ENCODE data around the gene CENPQ.

Gene CENPQ

DNA sequence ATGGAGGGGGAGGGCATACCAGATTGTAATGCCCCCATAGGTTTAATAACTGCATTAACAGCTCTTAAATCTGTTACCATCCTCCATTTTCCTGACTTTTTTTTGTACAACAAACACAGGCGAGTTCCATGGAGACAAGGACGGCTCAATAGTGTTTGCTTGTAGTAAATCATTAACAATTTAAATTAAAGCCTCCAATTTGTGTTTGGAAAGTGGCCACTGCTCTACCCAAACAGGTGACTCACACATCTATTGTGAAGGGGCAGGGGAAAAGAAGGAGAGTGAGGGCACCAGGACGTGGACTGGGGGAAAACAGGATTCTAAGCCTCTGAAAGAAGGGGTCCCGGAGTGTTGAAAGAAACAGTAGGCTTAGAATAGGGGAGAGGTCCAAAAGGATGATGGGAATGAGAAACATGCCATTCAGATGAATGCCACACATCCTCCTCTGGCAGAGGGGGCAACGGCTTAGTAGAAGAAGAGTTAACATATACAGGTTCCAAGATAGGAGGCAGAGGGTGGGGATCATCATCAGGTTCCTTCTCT lies 43.5 kb downstream of the CENPQ start:
- no peak overlapping the region for H3K4me3 ChIP-seq (ENCODE audit: low read length)
- H3K27ac ChIP-seq (ENCODE audit: low read length): no peak overlapping the region
- H3K27me3 ChIP-seq (ENCODE audit: control insufficient read depth, insufficient read depth, low read length): no peaks in the 10 kb centered on the region
- no peaks in the 10 kb centered on the region for H3K4me1 ChIP-seq (ENCODE audit: control insufficient read depth, low read depth, low read length)
- H3K9ac ChIP-seq (ENCODE audit: low read length): no peak overlapping the region
- no peaks in the 10 kb centered on the region for H3K36me3 ChIP-seq (ENCODE audit: control insufficient read depth, low read depth, low read length)
- peaks cover 3% of the 10 kb centered on the region for H3K9me3 ChIP-seq (ENCODE audit: control insufficient read depth, low read depth, low read length)

DNA sequence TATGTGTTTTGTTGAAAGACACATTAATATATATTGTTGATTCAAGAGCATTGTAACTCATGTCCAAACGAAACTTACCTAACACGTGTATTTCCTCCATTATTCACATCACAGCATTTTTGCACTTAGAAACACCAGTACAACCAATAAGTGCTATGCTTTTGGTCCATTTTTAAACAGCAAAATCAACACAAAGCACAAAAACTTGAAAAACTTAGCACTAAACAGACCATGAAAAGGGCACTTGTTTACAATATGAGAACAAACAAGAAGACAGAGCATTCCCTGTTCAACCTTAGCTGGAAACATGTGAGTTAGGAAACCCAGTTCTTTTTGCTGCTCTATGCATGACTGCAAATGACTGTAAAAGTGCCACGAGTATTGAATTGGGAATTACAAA lies 46.2 kb downstream of the CENPQ start:
- no peak overlapping the region for H3K9ac ChIP-seq (ENCODE audit: low read length)
- no peaks in the 10 kb centered on the region for H3K36me3 ChIP-seq (ENCODE audit: control insufficient read depth, low read depth, low read length)
- H3K4me1 ChIP-seq (ENCODE audit: control insufficient read depth, low read depth, low read length): peaks cover 5% of the 10 kb centered on the region
- no peak overlapping the region for H3K4me3 ChIP-seq (ENCODE audit: low read length)
- H3K9me3 ChIP-seq (ENCODE audit: control insufficient read depth, low read depth, low read length): peaks cover 3% of the 10 kb centered on the region
- H3K27ac ChIP-seq (ENCODE audit: low read length): no peak overlapping the region
- H3K27me3 ChIP-seq (ENCODE audit: control insufficient read depth, insufficient read depth, low read length): no peaks in the 10 kb centered on the region

DNA sequence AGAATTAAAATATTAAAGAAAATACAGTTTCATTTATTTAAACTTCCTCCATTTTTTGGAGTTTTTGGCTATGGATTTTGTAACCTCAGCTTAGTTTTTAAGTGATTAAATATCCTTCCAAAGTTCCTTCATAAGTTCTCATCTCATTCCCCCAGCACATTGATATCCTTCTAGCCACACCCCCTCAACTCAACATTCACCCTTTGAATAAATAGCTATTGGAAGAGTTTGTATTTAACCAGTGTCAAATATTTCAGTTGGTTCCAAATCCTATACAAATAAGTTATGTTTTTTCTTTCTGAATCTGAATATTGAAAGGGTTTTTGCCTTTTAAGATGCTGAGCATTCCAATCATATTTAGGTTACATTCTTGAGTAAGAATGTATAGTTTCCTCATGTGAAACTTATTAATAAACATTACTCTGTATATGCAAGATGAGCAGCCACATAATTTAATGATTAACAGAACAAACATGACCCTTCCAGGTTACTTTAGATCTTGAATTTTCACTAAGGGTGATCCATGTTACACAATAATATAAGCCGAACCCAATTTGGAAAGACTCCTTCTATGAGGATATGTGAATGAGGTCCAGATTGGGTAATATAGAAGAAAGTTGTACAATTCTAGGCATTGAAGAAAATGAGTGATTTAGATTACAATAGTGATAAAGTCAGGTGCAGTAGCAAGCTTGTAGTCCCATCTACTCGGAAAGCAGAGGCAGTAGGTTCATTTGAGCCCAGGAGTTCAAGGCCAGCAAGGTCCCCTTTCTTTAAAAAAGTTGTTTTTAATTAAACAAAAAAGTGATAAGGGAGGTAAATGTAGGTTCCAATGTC lies 50.2 kb downstream of the CENPQ start:
- Histone ChIP-seq H3K9me3 (ENCODE audit: control insufficient read depth, low read depth, low read length) (peaks cover 1% of the 10 kb centered on the region), H3K27ac (ENCODE audit: low read length) (no peak overlapping the region), H3K9ac (ENCODE audit: low read length) (no peak overlapping the region), H3K4me1 (ENCODE audit: control insufficient read depth, low read depth, low read length) (peaks cover 5% of the 10 kb centered on the region), H3K4me3 (ENCODE audit: low read length) (no peak overlapping the region), H3K36me3 (ENCODE audit: control insufficient read depth, low read depth, low read length) (no peaks in the 10 kb centered on the region), H3K27me3 (ENCODE audit: control insufficient read depth, insufficient read depth, low read length) (no peaks in the 10 kb centered on the region)

DNA sequence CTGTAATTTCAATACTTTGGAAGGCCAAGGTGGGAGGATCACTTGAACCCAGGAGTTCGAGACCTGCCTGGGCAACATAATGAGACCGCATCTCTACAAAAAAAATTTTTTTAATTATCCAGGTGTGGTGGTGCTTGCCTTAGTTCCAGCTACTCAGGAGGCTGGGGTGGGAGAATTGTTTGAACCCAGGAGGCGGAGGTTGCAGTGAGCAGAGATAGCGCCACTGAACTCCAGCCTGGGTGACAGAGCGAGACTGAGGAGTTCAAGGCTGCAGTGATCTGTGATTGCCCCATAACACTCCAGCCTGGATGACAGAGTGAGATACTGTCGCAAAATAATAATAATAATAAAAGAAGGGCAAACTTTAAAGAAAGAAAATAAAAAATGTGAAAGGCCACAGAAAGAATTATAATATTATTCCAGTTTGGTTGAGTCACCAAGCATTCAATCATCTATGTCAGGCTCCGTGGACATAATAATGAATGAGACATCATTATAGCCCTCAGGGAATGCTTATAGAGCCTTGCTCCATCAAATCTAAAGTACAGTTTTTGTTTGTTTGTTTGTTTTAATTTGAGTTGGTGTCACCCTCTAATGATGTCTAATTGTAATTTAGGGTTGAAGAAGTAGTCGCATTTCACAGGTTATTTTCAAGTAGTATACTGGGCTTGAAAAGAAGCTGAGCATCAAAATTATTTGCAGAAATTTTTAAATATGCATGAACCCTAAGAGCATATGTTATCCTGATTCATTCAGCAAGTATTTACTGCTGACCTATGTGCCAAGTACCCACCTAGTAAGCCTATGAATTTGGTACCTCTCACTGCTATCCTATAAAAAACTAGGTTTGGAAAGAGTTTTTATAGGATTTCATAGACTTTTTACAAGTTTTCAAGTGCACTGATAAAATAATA lies 51.7 kb downstream of the CENPQ start:
- no peaks in the 10 kb centered on the region for H3K27me3 ChIP-seq (ENCODE audit: control insufficient read depth, insufficient read depth, low read length)
- no peak overlapping the region for H3K27ac ChIP-seq (ENCODE audit: low read length)
- no peaks in the 10 kb centered on the region for H3K36me3 ChIP-seq (ENCODE audit: control insufficient read depth, low read depth, low read length)
- H3K9me3 ChIP-seq (ENCODE audit: control insufficient read depth, low read depth, low read length): no peaks in the 10 kb centered on the region
- no peak overlapping the region for H3K9ac ChIP-seq (ENCODE audit: low read length)
- H3K4me3 ChIP-seq (ENCODE audit: low read length): no peak overlapping the region
- H3K4me1 ChIP-seq (ENCODE audit: control insufficient read depth, low read depth, low read length): peaks cover 5% of the 10 kb centered on the region

DNA sequence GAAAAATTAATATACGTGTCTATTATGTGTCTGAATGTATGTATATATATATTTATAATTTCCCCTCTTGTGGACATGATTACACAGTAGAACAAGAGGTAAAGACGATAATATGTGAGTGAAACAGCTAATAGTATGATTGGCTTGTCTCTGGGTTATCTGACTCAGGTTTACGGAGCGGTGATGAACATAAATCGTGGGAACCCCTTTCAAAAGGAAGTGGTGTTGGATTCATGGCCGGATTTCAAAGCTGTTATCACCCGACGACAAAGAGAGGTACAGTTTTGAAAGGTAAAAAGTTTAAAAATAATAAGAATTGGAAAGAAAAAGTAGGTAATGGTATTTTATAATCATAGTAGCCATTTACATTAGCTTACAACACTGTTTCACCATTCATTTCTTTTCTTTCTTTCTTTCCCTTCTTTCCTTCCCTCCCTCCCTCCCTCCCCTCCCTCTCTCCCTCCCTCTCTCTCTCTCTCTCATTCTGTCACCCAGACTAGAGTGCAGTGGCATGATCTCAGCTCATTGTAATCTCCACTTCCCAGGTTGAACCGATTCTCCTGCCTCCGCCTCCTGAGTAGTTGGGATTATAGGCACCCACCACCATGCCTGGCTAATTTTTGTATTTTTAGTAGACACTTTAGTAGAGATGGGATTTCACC lies 52.4 kb downstream of the CENPQ start:
- no peaks in the 10 kb centered on the region for H3K27me3 ChIP-seq (ENCODE audit: control insufficient read depth, insufficient read depth, low read length)
- no peak overlapping the region for H3K4me3 ChIP-seq (ENCODE audit: low read length)
- H3K4me1 ChIP-seq (ENCODE audit: control insufficient read depth, low read depth, low read length): peaks cover 5% of the 10 kb centered on the region
- no peaks in the 10 kb centered on the region for H3K9me3 ChIP-seq (ENCODE audit: control insufficient read depth, low read depth, low read length)
- no peaks in the 10 kb centered on the region for H3K36me3 ChIP-seq (ENCODE audit: control insufficient read depth, low read depth, low read length)
- H3K9ac ChIP-seq (ENCODE audit: low read length): no peak overlapping the region
- no peak overlapping the region for H3K27ac ChIP-seq (ENCODE audit: low read length)

DNA sequence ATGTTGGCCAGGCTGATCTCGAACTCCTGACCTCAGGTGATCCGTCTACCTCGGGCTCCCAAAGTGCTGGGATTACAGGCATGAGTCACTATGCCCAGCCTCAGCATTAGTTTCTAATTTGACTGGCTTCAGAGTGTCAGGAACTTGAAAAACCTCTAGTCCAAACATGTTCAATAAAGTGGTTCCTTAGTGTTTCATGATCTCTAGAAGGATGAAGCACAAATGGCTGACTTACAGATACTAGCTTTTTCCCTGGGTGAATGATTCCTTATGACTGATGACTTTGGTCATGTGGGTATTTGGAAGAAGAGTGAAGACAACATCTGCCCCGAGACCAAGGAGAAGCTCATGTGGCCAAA lies 53.0 kb downstream of the CENPQ start:
- Histone ChIP-seq H3K27me3 (ENCODE audit: control insufficient read depth, insufficient read depth, low read length) (no peaks in the 10 kb centered on the region), H3K4me1 (ENCODE audit: control insufficient read depth, low read depth, low read length) (peaks cover 5% of the 10 kb centered on the region)

DNA sequence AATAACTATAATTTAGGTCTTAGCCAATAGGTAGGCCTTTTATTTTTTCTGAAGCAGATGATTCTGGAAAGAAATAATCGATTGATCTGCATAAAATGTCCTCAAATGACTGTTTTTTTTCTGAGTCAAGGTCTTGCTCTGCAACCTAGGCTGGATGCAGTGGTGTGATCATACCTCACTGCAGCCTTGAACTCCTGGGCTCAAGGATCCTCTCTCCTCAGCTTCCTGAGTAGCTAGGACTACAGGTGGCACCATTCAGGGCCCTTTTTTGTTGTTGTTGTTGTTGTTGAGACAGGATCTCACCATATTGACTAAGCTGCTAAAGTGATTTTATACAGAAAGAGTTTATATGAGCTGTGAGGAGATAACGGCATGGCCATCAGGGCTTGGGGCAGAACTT lies 54.7 kb downstream of the CENPQ start:
- Histone ChIP-seq H3K4me3 (ENCODE audit: low read length) (no peak overlapping the region), H3K27me3 (ENCODE audit: control insufficient read depth, insufficient read depth, low read length) (no peaks in the 10 kb centered on the region), H3K9me3 (ENCODE audit: control insufficient read depth, low read depth, low read length) (no peaks in the 10 kb centered on the region), H3K27ac (ENCODE audit: low read length) (no peak overlapping the region), H3K36me3 (ENCODE audit: control insufficient read depth, low read depth, low read length) (no peaks in the 10 kb centered on the region), H3K4me1 (ENCODE audit: control insufficient read depth, low read depth, low read length) (no peaks in the 10 kb centered on the region), H3K9ac (ENCODE audit: low read length) (no peak overlapping the region)

More for the DNA sequence above, 53.0 kb downstream of the CENPQ start:
- Histone ChIP-seq H3K9me3 (ENCODE audit: control insufficient read depth, low read depth, low read length) (no peaks in the 10 kb centered on the region), H3K36me3 (ENCODE audit: control insufficient read depth, low read depth, low read length) (no peaks in the 10 kb centered on the region), H3K27ac (ENCODE audit: low read length) (no peak overlapping the region), H3K9ac (ENCODE audit: low read length) (no peak overlapping the region), H3K4me3 (ENCODE audit: low read length) (no peak overlapping the region)

DNA sequence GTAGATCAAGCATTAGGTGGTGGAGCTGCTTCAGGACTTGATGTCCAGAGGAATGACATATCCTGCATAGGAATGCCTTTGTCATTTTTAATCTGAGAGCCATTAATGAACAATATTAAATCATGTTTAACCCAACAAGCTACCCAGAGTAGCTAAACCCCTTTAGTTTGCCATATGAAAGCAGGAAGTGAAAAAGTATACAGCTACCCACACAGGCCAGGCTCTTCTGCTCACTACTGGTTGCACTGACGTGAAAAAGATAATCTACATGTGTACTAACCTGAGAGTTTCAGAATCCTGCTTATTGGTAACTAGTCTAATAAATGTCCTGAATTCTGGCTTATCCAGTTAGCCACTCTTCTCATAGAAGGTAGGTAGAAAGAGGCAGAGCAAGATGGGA lies 56.5 kb downstream of the CENPQ start:
- no peaks in the 10 kb centered on the region for H3K27me3 ChIP-seq (ENCODE audit: control insufficient read depth, insufficient read depth, low read length)
- no peaks in the 10 kb centered on the region for H3K9me3 ChIP-seq (ENCODE audit: control insufficient read depth, low read depth, low read length)
- no peak overlapping the region for H3K9ac ChIP-seq (ENCODE audit: low read length)
- no peaks in the 10 kb centered on the region for H3K4me1 ChIP-seq (ENCODE audit: control insufficient read depth, low read depth, low read length)
- no peaks in the 10 kb centered on the region for H3K36me3 ChIP-seq (ENCODE audit: control insufficient read depth, low read depth, low read length)
- no peak overlapping the region for H3K4me3 ChIP-seq (ENCODE audit: low read length)
- H3K27ac ChIP-seq (ENCODE audit: low read length): no peak overlapping the region

DNA sequence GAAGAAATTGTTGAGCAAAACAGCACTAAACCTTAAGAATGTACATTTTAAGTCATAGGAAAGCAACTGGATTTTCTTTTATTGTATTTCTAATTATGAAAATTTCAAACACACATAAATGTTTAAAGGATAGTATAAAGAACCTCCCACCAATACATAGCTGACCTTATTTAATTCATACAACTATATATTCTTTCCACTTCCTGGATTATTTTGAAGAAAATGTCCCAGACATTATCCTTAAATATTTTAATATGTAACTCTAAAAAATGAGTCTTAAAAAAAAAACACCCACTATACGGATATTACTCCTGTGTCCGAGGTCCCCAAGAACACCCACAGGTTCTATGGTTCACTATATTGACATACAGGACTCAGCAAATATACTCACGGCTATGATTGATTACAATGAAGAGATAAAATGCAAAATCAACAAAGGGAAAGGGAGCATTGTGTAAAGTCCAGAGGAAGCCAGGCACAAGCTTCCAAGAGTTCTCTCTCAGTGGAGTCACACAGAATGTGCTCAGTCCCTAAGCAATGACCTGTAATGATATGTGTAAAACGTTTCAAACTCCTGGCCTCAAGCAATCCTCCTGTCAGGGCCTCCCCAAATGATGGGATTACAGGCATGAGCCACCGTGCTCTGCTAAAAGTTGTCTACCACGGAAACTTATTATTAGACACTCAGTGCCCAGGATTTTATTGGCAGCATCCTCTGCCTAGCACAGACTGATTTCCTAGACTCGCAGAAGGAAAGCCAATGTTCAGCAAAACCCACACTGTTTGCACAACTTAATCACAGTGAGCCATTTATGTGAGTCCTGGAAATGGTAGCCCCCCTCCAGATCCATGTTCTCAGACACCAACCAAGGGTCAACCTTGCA lies 59.8 kb downstream of the CENPQ start:
- no peak overlapping the region for H3K9ac ChIP-seq (ENCODE audit: low read length)
- H3K4me1 ChIP-seq (ENCODE audit: control insufficient read depth, low read depth, low read length): peaks cover 8% of the 10 kb centered on the region

DNA sequence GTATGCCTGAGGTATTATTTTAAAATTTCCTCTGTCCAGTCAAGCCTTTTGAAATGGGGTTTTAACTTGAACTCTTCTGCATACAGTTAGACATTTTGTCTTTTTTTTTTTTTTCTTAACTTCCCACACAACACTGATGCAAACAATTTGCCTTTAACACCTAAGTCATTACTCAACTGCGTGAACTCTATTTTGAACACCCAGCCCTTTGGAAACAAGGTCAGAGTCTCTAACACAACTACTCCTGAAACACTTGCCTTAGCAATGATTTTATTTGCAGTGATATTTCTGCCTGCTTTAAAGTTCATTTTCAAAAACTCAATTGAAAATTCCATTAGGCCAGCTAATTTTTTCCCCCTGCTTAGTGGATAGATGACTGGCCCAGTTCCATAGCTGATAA lies 60.7 kb downstream of the CENPQ start:
- Histone ChIP-seq H3K9me3 (ENCODE audit: control insufficient read depth, low read depth, low read length) (no peaks in the 10 kb centered on the region), H3K9ac (ENCODE audit: low read length) (no peak overlapping the region), H3K36me3 (ENCODE audit: control insufficient read depth, low read depth, low read length) (no peaks in the 10 kb centered on the region), H3K27me3 (ENCODE audit: control insufficient read depth, insufficient read depth, low read length) (no peaks in the 10 kb centered on the region), H3K4me1 (ENCODE audit: control insufficient read depth, low read depth, low read length) (peaks cover 8% of the 10 kb centered on the region), H3K27ac (ENCODE audit: low read length) (no peak overlapping the region), H3K4me3 (ENCODE audit: low read length) (no peak overlapping the region)

More for the DNA sequence above, 59.8 kb downstream of the CENPQ start:
- no peaks in the 10 kb centered on the region for H3K9me3 ChIP-seq (ENCODE audit: control insufficient read depth, low read depth, low read length)
- H3K36me3 ChIP-seq (ENCODE audit: control insufficient read depth, low read depth, low read length): no peaks in the 10 kb centered on the region
- H3K27me3 ChIP-seq (ENCODE audit: control insufficient read depth, insufficient read depth, low read length): no peaks in the 10 kb centered on the region
- H3K27ac ChIP-seq (ENCODE audit: low read length): no peak overlapping the region
- no peak overlapping the region for H3K4me3 ChIP-seq (ENCODE audit: low read length)

Data from iPS-18a (cell line).